Tibial nerve (tissue), 4 donors: Measurements from ENCODE around the gene VASP. TPM values are rescaled to one million over a fixed set of nuclear protein-coding genes. Genes with fewer than 3 reads are reported as not detected.

ENCODE experiments used
- DNase-seq, 2 donors: peaks; one replicate each; pipeline ENCODE4 v3.0.0-alpha.2; 2019; ENCODE audit warnings: low spot score in 2 of 2
- H3K27ac ChIP-seq, 4 donors: fragments of 200-600 bp; sonication (generic) in 3 of 4; one replicate each; pipeline ENCODE4 v1.5.1; 2017 to 2019; ENCODE audit warnings: mild to moderate bottlenecking in 1 of 4
- H3K27me3 ChIP-seq, 2 donors: fragments of 200-600 bp; sonication (generic) in 1 of 2; one replicate each; pipeline versions ENCODE4 v1.5.1 to v1.6.0; 2017 to 2019
- H3K36me3 ChIP-seq, 3 donors: fragments of 200-600 bp; sonication (generic); one replicate each; pipeline ENCODE4 v1.5.1; 2018 to 2019
- H3K4me1 ChIP-seq, 4 donors: fragments of 200-600 bp; sonication (generic) in 3 of 4; one replicate each; pipeline ENCODE4 v1.5.1; 2017 to 2019
- H3K4me3 ChIP-seq, 4 donors: fragments of 200-600 bp; sonication (generic) in 3 of 4; one replicate each; pipeline ENCODE4 v1.5.1; 2017 to 2019; ENCODE audit warnings: mild to moderate bottlenecking in 1 of 4, moderate library complexity in 1 of 4
- H3K9me3 ChIP-seq, 4 donors: fragments of 200-600 bp; sonication (generic) in 3 of 4; one replicate each; pipeline ENCODE4 v1.5.1; 2017 to 2019
- EP300 ChIP-seq, 2 donors: sonication (generic); formaldehyde crosslinking; IDR thresholded peaks; one replicate each; pipeline ENCODE4 v1.6.1; 2017; ENCODE audit warnings: antibody characterized with exemption in 2 of 2, mild to moderate bottlenecking in 1 of 2
- POLR2A ChIP-seq, 2 donors: fragments of 450-650 bp; IDR thresholded peaks; one replicate each; pipeline ENCODE4 v1.6.1; 2017; ENCODE audit warnings: antibody characterized with exemption in 2 of 2, mild to moderate bottlenecking in 2 of 2, moderate library complexity in 2 of 2
- WGBS, 2 donors: methylation state at CpG; one replicate each; pipeline ENCODE4 v1.1.5; 2018; 5-methylcytosine and 5-hydroxymethylcytosine counted together
- total RNA-seq, 4 donors: library from RNA; depleted of rRNA; stranded (reverse); fragments of >200 nt; gene quantifications; one replicate each; pipeline ENCODE4 v1.1.0, GENCODE V29; 2016
- TF ChIP-seq, protein P1 (sequence below), 5 experiments: fragments of 200-600 bp in 3 of 5; fragments of 450-650 bp in 2 of 5; sonication (generic) in 3 of 5; IDR thresholded peaks; one replicate each; pipeline ENCODE4 v1.5.1; 2016 to 2019; ENCODE audit warnings: antibody characterized with exemption in 5 of 5, mild to moderate bottlenecking in 3 of 5, moderate library complexity in 2 of 5

The VASP gene
- total RNA-seq, 4 donors from 2014 or later: 39.1 to 74.4 (median 59.2) TPM

- peak overlapping the region; percentile 59 to 92 (median 91) for H3K27ac ChIP-seq
- TF ChIP-seq POLR2A (IDR thresholded peaks at IDR 0.05): peak in 1 of 2 donors; percentile 73
- TF ChIP-seq, protein P1, sequence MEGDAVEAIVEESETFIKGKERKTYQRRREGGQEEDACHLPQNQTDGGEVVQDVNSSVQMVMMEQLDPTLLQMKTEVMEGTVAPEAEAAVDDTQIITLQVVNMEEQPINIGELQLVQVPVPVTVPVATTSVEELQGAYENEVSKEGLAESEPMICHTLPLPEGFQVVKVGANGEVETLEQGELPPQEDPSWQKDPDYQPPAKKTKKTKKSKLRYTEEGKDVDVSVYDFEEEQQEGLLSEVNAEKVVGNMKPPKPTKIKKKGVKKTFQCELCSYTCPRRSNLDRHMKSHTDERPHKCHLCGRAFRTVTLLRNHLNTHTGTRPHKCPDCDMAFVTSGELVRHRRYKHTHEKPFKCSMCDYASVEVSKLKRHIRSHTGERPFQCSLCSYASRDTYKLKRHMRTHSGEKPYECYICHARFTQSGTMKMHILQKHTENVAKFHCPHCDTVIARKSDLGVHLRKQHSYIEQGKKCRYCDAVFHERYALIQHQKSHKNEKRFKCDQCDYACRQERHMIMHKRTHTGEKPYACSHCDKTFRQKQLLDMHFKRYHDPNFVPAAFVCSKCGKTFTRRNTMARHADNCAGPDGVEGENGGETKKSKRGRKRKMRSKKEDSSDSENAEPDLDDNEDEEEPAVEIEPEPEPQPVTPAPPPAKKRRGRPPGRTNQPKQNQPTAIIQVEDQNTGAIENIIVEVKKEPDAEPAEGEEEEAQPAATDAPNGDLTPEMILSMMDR (IDR thresholded peaks at IDR 0.05): peak; percentile 28 to 61 (median 42)
- TF ChIP-seq EP300 (IDR thresholded peaks at IDR 0.05): peak; percentile 27 to 66
- H3K4me3 ChIP-seq: peak overlapping the region; percentile 68 to 82 (median 81)
- DNase-seq: peak; percentile 88 to 92
- peaks cover 0 to 2% of the 10 kb centered on the region in 2 donors for H3K27me3 ChIP-seq
- 1% methylated on average over 16 to 36 of the region's 47 CpGs for WGBS, 2 donors
- peaks cover 0 to 38% (median 14%) of the 10 kb centered on the region in 4 donors for H3K4me1 ChIP-seq
- H3K9me3 ChIP-seq: no peaks in the 10 kb centered on the region
- H3K36me3 ChIP-seq: no peaks in the 10 kb centered on the region
Observed at GRCh38 chr19:45506246-45506988, 862 bp upstream of the VASP start.

DNA sequence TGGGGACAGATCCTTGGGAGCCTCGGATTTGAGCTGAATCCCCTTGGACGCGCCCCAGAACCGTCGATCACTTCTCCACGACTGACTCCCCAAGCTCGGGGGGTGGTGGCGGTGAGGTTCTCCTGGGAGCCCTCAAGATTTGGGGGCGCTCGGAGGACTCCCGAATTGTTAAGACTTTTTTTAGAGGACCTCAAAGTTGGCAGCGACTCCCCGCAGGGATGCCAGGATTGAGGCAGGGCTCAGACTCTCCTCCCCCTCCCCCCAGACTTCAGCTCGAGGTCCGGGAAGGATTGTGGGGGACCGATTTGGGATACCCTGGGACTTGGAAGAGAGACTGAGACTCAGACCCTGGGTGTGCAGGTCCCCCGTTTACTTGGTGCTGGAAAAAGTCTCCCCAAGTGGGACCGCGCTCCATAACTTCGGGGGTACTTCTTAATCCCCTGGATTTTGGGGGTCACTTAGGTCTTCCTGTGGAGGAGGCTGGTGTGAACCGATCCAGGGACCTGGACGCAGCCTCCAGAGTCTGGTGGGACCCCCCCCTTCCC, 665 bp downstream of the VASP start:
- peaks cover 0 to 44% (median 14%) of the 10 kb centered on the region in 4 donors for H3K4me1 ChIP-seq
- TF ChIP-seq EP300 (IDR thresholded peaks at IDR 0.05) (no peak), POLR2A (IDR thresholded peaks at IDR 0.05) (no peak)
- TF ChIP-seq, protein P1 (IDR thresholded peaks at IDR 0.05): no peak
- no peak for DNase-seq
- WGBS, 2 donors: 0% methylated on average over 14 to 21 of the region's 22 CpGs
- peak overlapping the region; percentile 63 to 92 (median 91) for H3K27ac ChIP-seq
- no peaks in the 10 kb centered on the region for H3K9me3 ChIP-seq
- H3K27me3 ChIP-seq: no peaks in the 10 kb centered on the region
- peak overlapping the region; percentile 68 to 82 (median 81) for H3K4me3 ChIP-seq
- H3K36me3 ChIP-seq: no peaks in the 10 kb centered on the region

- Histone ChIP-seq H3K9me3 (no peaks in the 10 kb centered on the region), H3K36me3 (no peaks in the 10 kb centered on the region), H3K27ac (peak overlapping the region; percentile 63 to 92 (median 91)), H3K4me1 (peaks cover 0 to 49% (median 17%) of the 10 kb centered on the region in 4 donors), H3K27me3 (no peaks in the 10 kb centered on the region), H3K4me3 (peak overlapping the region; percentile 68 to 82 (median 81))
- DNase-seq: no peak
- TF ChIP-seq POLR2A (IDR thresholded peaks at IDR 0.05) (no peak), EP300 (IDR thresholded peaks at IDR 0.05) (no peak)
- TF ChIP-seq, protein P1 (IDR thresholded peaks at IDR 0.05): no peak
- 0 to 4% methylated on average over 15 to 17 of the region's 26 CpGs for WGBS, 2 donors
Observed at GRCh38 chr19:45508417-45508860, 1.2 kb downstream of the VASP start.

DNA sequence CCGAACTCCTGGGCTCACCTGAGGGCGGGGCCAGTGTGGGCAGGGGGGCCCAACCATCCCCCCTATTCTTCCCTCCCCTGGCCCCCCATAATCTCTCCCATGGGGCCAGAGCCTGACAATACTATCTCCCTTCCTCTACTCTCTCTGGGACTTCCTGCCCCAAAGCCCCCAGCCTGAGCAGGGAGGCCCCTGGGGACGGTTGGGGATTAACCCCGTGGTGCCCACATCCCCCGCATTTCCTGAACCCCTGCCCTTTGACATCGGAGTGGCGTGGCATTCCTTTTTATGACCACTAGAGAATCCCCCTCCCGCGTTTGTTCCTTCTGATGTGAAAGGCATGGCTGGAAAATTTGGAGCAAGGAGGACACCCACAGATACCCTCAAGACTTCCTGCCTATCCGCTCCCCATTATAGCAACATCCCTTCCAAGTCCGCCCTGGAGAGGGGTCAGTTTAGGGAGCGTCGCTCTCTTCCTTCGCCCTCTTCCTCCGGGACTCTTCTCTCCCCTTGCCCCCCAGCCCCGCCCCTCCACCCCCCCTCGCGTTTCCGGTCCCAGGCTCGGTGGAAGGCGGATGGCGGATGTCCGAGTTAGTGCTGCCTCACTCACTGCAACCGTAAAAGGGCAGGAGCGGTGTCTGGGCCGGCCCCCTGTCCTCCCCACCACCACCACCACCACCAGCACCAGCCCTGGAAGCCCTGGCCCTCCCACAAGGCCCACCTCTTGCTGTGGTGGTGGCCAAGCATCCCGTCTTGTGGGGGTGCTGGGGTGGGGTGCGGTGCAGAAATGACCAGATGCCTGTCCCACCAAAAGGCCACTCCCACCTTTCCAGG, 1.8 kb downstream of the VASP start:
- TF ChIP-seq POLR2A (IDR thresholded peaks at IDR 0.05): no peak
- TF ChIP-seq, protein P1 (IDR thresholded peaks at IDR 0.05): peak in 1 of 5 experiments; percentile 18
- peak in 1 of 2 donors; percentile 34 for TF ChIP-seq EP300 (IDR thresholded peaks at IDR 0.05)

More for the DNA sequence above, 1.8 kb downstream of the VASP start:
- peak overlapping the region; percentile 68 to 82 (median 81) for H3K4me3 ChIP-seq
- 1 to 3% methylated on average over 27 of the region's 28 CpGs for WGBS, 2 donors
- no peaks in the 10 kb centered on the region for H3K9me3 ChIP-seq
- DNase-seq: peak in 1 of 2 donors; percentile 61
- H3K27me3 ChIP-seq: no peaks in the 10 kb centered on the region
- peaks cover 0 to 56% (median 23%) of the 10 kb centered on the region in 4 donors for H3K4me1 ChIP-seq
- H3K27ac ChIP-seq: peak overlapping the region; percentile 63 to 92 (median 91)
- H3K36me3 ChIP-seq: no peaks in the 10 kb centered on the region
